ENCODE measurements around the gene KLF2. TPM values are rescaled to one million over a fixed set of nuclear protein-coding genes. Genes with fewer than 3 reads are reported as not detected.

The KLF2 gene
- total and polyA plus RNA-seq, 10 of the 15 experiments (the other 5 are each of a cell fraction or from before 2014, with no cell fraction given) = 0.16 to 13.7 (median 1.0) TPM

DNA sequence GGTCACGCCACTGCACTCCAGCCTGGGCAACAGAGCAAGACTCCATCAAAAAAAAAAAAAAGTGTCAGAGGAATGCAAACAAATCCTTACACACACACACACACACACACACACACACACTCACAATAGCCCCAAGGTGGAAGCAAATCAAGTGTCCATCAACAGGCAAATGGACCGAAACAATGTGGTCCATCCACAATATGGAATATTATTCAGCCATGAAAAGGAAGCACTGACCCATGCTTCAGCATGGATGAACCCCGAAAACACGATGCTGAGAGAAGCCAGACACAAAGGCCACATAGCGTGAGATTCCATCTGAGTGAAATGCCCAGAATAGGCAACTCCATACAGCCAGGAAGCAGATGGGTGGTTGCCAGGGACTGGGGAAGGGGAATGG lies 16.5 kb upstream of the KLF2 start (continued):
- TF ChIP-seq, protein P1, sequence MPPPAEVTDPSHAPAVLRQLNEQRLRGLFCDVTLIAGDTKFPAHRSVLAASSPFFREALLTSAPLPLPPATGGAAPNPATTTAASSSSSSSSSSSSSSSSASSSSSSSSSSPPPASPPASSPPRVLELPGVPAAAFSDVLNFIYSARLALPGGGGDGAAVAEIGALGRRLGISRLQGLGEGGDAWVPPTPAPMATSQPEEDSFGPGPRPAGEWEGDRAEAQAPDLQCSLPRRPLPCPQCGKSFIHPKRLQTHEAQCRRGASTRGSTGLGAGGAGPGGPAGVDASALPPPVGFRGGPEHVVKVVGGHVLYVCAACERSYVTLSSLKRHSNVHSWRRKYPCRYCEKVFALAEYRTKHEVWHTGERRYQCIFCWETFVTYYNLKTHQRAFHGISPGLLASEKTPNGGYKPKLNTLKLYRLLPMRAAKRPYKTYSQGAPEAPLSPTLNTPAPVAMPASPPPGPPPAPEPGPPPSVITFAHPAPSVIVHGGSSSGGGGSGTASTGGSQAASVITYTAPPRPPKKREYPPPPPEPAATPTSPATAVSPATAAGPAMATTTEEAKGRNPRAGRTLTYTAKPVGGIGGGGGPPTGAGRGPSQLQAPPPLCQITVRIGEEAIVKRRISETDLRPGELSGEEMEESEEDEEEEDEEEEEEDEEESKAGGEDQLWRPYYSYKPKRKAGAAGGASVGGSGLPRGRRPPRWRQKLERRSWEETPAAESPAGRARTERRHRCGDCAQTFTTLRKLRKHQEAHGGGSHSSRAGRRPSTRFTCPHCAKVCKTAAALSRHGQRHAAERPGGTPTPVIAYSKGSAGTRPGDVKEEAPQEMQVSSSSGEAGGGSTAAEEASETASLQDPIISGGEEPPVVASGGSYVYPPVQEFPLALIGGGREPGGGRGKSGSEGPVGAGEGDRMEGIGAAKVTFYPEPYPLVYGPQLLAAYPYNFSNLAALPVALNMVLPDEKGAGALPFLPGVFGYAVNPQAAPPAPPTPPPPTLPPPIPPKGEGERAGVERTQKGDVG (CRISPR knock-in tag; IDR thresholded peaks at IDR 0.05) = no peak
- TF ChIP-seq, protein P2, sequence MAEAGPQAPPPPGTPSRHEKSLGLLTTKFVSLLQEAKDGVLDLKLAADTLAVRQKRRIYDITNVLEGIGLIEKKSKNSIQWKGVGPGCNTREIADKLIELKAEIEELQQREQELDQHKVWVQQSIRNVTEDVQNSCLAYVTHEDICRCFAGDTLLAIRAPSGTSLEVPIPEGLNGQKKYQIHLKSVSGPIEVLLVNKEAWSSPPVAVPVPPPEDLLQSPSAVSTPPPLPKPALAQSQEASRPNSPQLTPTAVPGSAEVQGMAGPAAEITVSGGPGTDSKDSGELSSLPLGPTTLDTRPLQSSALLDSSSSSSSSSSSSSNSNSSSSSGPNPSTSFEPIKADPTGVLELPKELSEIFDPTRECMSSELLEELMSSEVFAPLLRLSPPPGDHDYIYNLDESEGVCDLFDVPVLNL (IDR thresholded peaks at IDR 0.05; ENCODE audit: low read depth, low read length) = no peak
- TF ChIP-seq SIN3A (IDR thresholded peaks at IDR 0.05; ENCODE audit: low read depth, low read length) = no peak

DNA sequence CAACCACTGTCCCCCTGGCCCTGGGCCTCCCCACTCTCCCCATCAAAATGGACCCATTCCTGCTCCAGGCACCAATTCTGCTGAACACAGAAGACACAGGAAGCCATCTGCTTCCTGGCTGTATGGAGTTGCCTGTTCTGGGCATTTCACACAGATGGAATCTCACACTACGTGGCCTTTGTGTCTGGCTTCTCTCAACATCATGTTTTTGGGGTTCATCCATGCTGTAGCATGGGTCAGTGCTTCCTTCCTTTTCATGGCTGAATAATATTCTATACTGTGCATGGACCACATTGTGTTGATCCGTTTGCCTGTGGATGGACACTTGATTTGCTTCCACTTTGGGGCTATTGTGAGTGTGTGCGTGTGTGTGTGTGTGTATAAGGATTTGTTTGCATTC lies 15.0 kb upstream of the KLF2 start:
- in situ Hi-C loops (cut with MboI) (no loop called here), intact Hi-C loops (cut with micrococcal nuclease; ENCODE audit: unreplicated experiment) (no loop called here)
- DNase-seq (ENCODE audit: low read depth, low spot score) = no peak
- RAD21 ChIA-PET (ENCODE audit: unreplicated experiment) = no interaction called here
- Histone ChIP-seq H2AFZ (ENCODE audit: control insufficient read depth, low read depth, low read length) (no peak overlapping the region), H4K20me1 (ENCODE audit: control insufficient read depth, insufficient read depth) (no peaks in the 10 kb centered on the region), H3K4me2 (ENCODE audit: control insufficient read depth, insufficient read depth) (no peak overlapping the region), H3K4me1 (ENCODE audit: control insufficient read depth, insufficient read depth, low read length) (no peaks in the 10 kb centered on the region), H3K79me2 (ENCODE audit: control insufficient read depth, insufficient read depth, low read length) (no peaks in the 10 kb centered on the region), H3K36me3 (ENCODE audit: control insufficient read depth in 2 of 2, insufficient read depth in 2 of 2, low read length in 1 of 2) (no peaks in the 10 kb centered on the region), H3K9me3 (replicated peaks; ENCODE audit: control insufficient read depth, insufficient read depth, low read length) (no peaks in the 10 kb centered on the region), H3K9ac (ENCODE audit: control insufficient read depth, insufficient read depth, low read length) (no peak overlapping the region), H3K27me3 (replicated peaks in 1 of 2; ENCODE audit: control insufficient read depth in 2 of 2, insufficient read depth in 2 of 2, low read length in 1 of 2) (no peaks in the 10 kb centered on the region), H3K4me3 (no peak overlapping the region), H3K27ac (ENCODE audit: control insufficient read depth, insufficient read depth) (no peak overlapping the region)
- no peak for FAIRE-seq
- POLR2A ChIA-PET = no interaction called here
- WGBS (ENCODE audit: insufficient coverage, insufficient replicate concordance, low lambda C conversion rate, missing lambda C conversion rate) = 21% methylated on average over 3 of the region's 3 CpGs
- no TSS peak for BruUV-seq (replicated peaks)
- CTCF ChIA-PET = no interaction called here
- SMC1A ChIA-PET (ENCODE audit: uncharacterized antibody, unreplicated experiment) = no interaction called here
- no peak for ATAC-seq
- TF ChIP-seq CBX3 (IDR thresholded peaks at IDR 0.05; ENCODE audit: borderline replicate concordance, low read depth) = no peak
- no peak for TF ChIP-seq STAT1 (conservative IDR thresholded peaks at IDR 0.05)
- TF ChIP-seq, protein P3, sequence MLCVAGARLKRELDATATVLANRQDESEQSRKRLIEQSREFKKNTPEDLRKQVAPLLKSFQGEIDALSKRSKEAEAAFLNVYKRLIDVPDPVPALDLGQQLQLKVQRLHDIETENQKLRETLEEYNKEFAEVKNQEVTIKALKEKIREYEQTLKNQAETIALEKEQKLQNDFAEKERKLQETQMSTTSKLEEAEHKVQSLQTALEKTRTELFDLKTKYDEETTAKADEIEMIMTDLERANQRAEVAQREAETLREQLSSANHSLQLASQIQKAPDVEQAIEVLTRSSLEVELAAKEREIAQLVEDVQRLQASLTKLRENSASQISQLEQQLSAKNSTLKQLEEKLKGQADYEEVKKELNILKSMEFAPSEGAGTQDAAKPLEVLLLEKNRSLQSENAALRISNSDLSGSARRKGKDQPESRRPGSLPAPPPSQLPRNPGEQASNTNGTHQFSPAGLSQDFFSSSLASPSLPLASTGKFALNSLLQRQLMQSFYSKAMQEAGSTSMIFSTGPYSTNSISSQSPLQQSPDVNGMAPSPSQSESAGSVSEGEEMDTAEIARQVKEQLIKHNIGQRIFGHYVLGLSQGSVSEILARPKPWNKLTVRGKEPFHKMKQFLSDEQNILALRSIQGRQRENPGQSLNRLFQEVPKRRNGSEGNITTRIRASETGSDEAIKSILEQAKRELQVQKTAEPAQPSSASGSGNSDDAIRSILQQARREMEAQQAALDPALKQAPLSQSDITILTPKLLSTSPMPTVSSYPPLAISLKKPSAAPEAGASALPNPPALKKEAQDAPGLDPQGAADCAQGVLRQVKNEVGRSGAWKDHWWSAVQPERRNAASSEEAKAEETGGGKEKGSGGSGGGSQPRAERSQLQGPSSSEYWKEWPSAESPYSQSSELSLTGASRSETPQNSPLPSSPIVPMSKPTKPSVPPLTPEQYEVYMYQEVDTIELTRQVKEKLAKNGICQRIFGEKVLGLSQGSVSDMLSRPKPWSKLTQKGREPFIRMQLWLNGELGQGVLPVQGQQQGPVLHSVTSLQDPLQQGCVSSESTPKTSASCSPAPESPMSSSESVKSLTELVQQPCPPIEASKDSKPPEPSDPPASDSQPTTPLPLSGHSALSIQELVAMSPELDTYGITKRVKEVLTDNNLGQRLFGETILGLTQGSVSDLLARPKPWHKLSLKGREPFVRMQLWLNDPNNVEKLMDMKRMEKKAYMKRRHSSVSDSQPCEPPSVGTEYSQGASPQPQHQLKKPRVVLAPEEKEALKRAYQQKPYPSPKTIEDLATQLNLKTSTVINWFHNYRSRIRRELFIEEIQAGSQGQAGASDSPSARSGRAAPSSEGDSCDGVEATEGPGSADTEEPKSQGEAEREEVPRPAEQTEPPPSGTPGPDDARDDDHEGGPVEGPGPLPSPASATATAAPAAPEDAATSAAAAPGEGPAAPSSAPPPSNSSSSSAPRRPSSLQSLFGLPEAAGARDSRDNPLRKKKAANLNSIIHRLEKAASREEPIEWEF (IDR thresholded peaks at IDR 0.05; ENCODE audit: insufficient replicate concordance, low read depth, low read length) = no peak
- TF ChIP-seq KDM1A (IDR thresholded peaks at IDR 0.05; ENCODE audit: borderline replicate concordance) = no peak
- no peak for TF ChIP-seq GATAD2B (conservative IDR thresholded peaks at IDR 0.05; ENCODE audit: low read depth)
- TF ChIP-seq, protein P4, sequence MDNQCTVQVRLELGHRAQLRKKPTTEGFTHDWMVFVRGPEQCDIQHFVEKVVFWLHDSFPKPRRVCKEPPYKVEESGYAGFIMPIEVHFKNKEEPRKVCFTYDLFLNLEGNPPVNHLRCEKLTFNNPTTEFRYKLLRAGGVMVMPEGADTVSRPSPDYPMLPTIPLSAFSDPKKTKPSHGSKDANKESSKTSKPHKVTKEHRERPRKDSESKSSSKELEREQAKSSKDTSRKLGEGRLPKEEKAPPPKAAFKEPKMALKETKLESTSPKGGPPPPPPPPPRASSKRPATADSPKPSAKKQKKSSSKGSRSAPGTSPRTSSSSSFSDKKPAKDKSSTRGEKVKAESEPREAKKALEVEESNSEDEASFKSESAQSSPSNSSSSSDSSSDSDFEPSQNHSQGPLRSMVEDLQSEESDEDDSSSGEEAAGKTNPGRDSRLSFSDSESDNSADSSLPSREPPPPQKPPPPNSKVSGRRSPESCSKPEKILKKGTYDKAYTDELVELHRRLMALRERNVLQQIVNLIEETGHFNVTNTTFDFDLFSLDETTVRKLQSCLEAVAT (IDR thresholded peaks at IDR 0.05) = no peak
- no peak for TF ChIP-seq BRCA1 (IDR thresholded peaks at IDR 0.05; ENCODE audit: low read depth, low read length)
- TF ChIP-seq TCF12 (IDR thresholded peaks at IDR 0.05; ENCODE audit: low read depth, low read length) = no peak
- no peak for TF ChIP-seq ZNF384 (IDR thresholded peaks at IDR 0.05; ENCODE audit: borderline replicate concordance, low read depth, low read length)
